Measurements from ENCODE around the gene NDUFA8. TPM values are rescaled to one million over a fixed set of nuclear protein-coding genes. Genes with fewer than 3 reads are reported as not detected.

The NDUFA8 gene
- total and polyA plus RNA-seq, 2 experiments from 2014 or later: 36.6 to 144 TPM

- H3K27me3 Mint-ChIP-seq (ENCODE audit: insufficient read depth, low read depth, poor library complexity): peaks cover 45% of the 10 kb centered on the region
These were observed 28.7 kb downstream of the NDUFA8 start for GRCh38 chr9:122130837-122131236.

More at GRCh38 chr9:122130837-122131236, 28.7 kb downstream of the NDUFA8 start:
- Mint-ChIP-seq H3K27ac (no peak overlapping the region), H3K36me3 (ENCODE audit: low read depth) (no peaks in the 10 kb centered on the region), H3K9me3 (no peaks in the 10 kb centered on the region; the same call in 2 of the 3 replicates), H3K4me1 (peaks cover 43% of the 10 kb centered on the region), H3K4me3 (no peak overlapping the region)
- 0 out of 2 replicates have a peak, but pooled peaks cover 3% of the 10 kb centered on the region for H3K9me2 ChIP-seq (ENCODE audit: insufficient read depth)
- no peaks in the 10 kb centered on the region for H3K36me3 ChIP-seq (ENCODE audit: insufficient read depth)
- TF ChIP-seq STAT1 (IDR thresholded peaks at IDR 0.05; ENCODE audit: unreplicated experiment) (no peak), REST (IDR thresholded peaks at IDR 0.05; ENCODE audit: unreplicated experiment) (no peak), CREB1 (CRISPR knock-in tag; IDR thresholded peaks at IDR 0.05; ENCODE audit: low read depth) (no peak), EZH2phosphoT487 (IDR thresholded peaks at IDR 0.05; ENCODE audit: unreplicated experiment) (no peak), POLR2AphosphoS5 (IDR thresholded peaks at IDR 0.05; ENCODE audit: low read depth) (no peak), EZH2 (IDR thresholded peaks at IDR 0.05; ENCODE audit: low read depth, unreplicated experiment) (no peak), NANOG (IDR thresholded peaks at IDR 0.05; ENCODE audit: borderline replicate concordance) (no peak), ZNF331 (CRISPR knock-in tag; IDR thresholded peaks at IDR 0.05; ENCODE audit: low read depth) (no peak), ZNF462 (CRISPR knock-in tag; IDR thresholded peaks at IDR 0.05) (no peak), ZNF114 (CRISPR knock-in tag; IDR thresholded peaks at IDR 0.05) (no peak), JUNB (IDR thresholded peaks at IDR 0.05; ENCODE audit: unreplicated experiment) (no peak), ETS1 (IDR thresholded peaks at IDR 0.05) (no peak), CTCF (conservative IDR thresholded peaks at IDR 0.05; ENCODE audit: low read depth in 2 of 2) (no peak)
- H3F3A ChIP-seq (replicated peaks; ENCODE audit: low read depth): no peaks in the 10 kb centered on the region
- H3K79me2 ChIP-seq (replicated peaks; ENCODE audit: insufficient read depth): no peaks in the 10 kb centered on the region
- no peak overlapping the region; the same call in 1 of the 2 replicates for H3K4me2 ChIP-seq
- H2AFZ ChIP-seq: no peak overlapping the region
- H3K4me1 ChIP-seq (ENCODE audit: insufficient read depth): peaks cover 45% of the 10 kb centered on the region
- DNase-seq (ENCODE audit: low spot score) (no peak), ATAC-seq (no peak)
- no peak overlapping the region for H3K27ac ChIP-seq (ENCODE audit: low read depth)
- H4K20me1 ChIP-seq (replicated peaks; ENCODE audit: insufficient read depth): no peaks in the 10 kb centered on the region
- peaks cover 34% of the 10 kb centered on the region for H3K27me3 ChIP-seq (ENCODE audit: insufficient read depth)
- no peak overlapping the region for H3K4me3 ChIP-seq

All from GM23338 (cell line).